Urothelium cell line (cell line): ENCODE results near the gene PRKG1.

Source experiments
- DNase-seq: peaks from one replicate; pipeline ENCODE4 v3.0.0; 2011; ENCODE audit warnings: low spot score, mixed read lengths
- FAIRE-seq: peaks from 2 replicates; lab custom pipeline; 2011; peaks lifted over from hg19 to GRCh38; lab: Jason Lieb, UNC

PRKG1 gene

GRCh38 chr10:51894771-51895578 lies 820.7 kb downstream of the PRKG1 start:
- FAIRE-seq: no peak

GRCh38 chr10:51896849-51897248 lies 822.6 kb downstream of the PRKG1 start:
- DNase-seq: no peak
- no peak for FAIRE-seq

More at GRCh38 chr10:51894771-51895578, 820.7 kb downstream of the PRKG1 start:
- no peak for DNase-seq

- DNase-seq (no peak), FAIRE-seq (no peak)
Measured at GRCh38 chr10:51897560-51897959, 823.3 kb downstream of the PRKG1 start.

GRCh38 chr10:51900180-51900579 lies 825.9 kb downstream of the PRKG1 start:
- FAIRE-seq: no peak
- no peak for DNase-seq

GRCh38 chr10:51903675-51904074 lies 829.4 kb downstream of the PRKG1 start:
- DNase-seq (no peak), FAIRE-seq (no peak)

GRCh38 chr10:51905032-51905431 lies 830.7 kb downstream of the PRKG1 start:
- DNase-seq: no peak
- FAIRE-seq: no peak

GRCh38 chr10:51907361-51907760 lies 833.1 kb downstream of the PRKG1 start:
- DNase-seq (no peak), FAIRE-seq (no peak)

- no peak for DNase-seq
- no peak for FAIRE-seq
Measured at GRCh38 chr10:51910189-51910588, 835.9 kb downstream of the PRKG1 start.

- DNase-seq (no peak), FAIRE-seq (no peak)
Measured at GRCh38 chr10:51910596-51910995, 836.3 kb downstream of the PRKG1 start.

- no peak for FAIRE-seq
- no peak for DNase-seq
Measured at GRCh38 chr10:51911723-51912122, 837.4 kb downstream of the PRKG1 start.

GRCh38 chr10:51915031-51915542 lies 840.8 kb downstream of the PRKG1 start:
- no peak for FAIRE-seq
- DNase-seq: no peak

- FAIRE-seq: no peak
- DNase-seq: no peak
Measured at GRCh38 chr10:51918440-51918839, 844.2 kb downstream of the PRKG1 start.

GRCh38 chr10:51918884-51919325 lies 844.6 kb downstream of the PRKG1 start:
- DNase-seq (no peak), FAIRE-seq (no peak)

- DNase-seq: no peak
- FAIRE-seq: no peak
Measured at GRCh38 chr10:51920672-51921071, 846.4 kb downstream of the PRKG1 start.

- DNase-seq (no peak), FAIRE-seq (no peak)
Measured at GRCh38 chr10:51924359-51924758, 850.1 kb downstream of the PRKG1 start.

GRCh38 chr10:51926337-51926736 lies 852.0 kb downstream of the PRKG1 start:
- FAIRE-seq (no peak), DNase-seq (no peak)

GRCh38 chr10:51928162-51928561 lies 853.9 kb downstream of the PRKG1 start:
- DNase-seq (no peak), FAIRE-seq (no peak)

- FAIRE-seq: no peak
- no peak for DNase-seq
Measured at GRCh38 chr10:51932530-51932929, 858.2 kb downstream of the PRKG1 start.

- DNase-seq: no peak
- FAIRE-seq: no peak
Measured at GRCh38 chr10:51934373-51934772, 860.1 kb downstream of the PRKG1 start.

GRCh38 chr10:51935341-51935740 lies 861.1 kb downstream of the PRKG1 start:
- FAIRE-seq (no peak), DNase-seq (no peak)

- FAIRE-seq (no peak), DNase-seq (no peak)
Measured at GRCh38 chr10:51937308-51938140, 863.2 kb downstream of the PRKG1 start.
